K562 (cell line): ENCODE results near the gene RPL27. TPM values are rescaled to one million over a fixed set of nuclear protein-coding genes. Genes with fewer than 3 reads are reported as not detected.
A peak's percentile ranks its signal among the peaks of the same experiment; 100 is the strongest.

ENCODE experiments used
- CHD4 ChIP-seq: fragments of 200-600 bp; sonication (generic); IDR thresholded peaks from 3 replicates; pipeline ENCODE4 v1.6.1; 2012; ENCODE audit warnings: low read depth, mild to moderate bottlenecking, mixed read lengths, low read length, inconsistent platforms; ENCODE audit not compliant: insufficient read depth, insufficient replicate concordance, poor library complexity, severe bottlenecking
- EHMT2 ChIP-seq: fragments of 450-650 bp; IDR thresholded peaks from 2 replicates; pipeline ENCODE4 v1.6.1; 2018; ENCODE audit warnings: antibody characterized with exemption
- HDAC2 ChIP-seq: fragments of 450-650 bp; IDR thresholded peaks from 2 replicates; pipeline ENCODE4 v1.6.1; 2016; ENCODE audit warnings: mild to moderate bottlenecking
- HMBOX1 ChIP-seq: sonication (generic); IDR thresholded peaks from 2 replicates; pipeline ENCODE4 v1.6.1; 2016
- KLF13 ChIP-seq: fragments of 450-650 bp; IDR thresholded peaks from 2 replicates; pipeline ENCODE4 v1.6.1; 2016; ENCODE audit warnings: missing genetic modification characterization, low read depth, mild to moderate bottlenecking, missing compliant biosample characterization, moderate library complexity, borderline replicate concordance
- MIER1 ChIP-seq: fragments of 450-650 bp; IDR thresholded peaks from 2 replicates; pipeline ENCODE4 v1.6.1; 2016; ENCODE audit warnings: antibody characterized with exemption, mild to moderate bottlenecking, low read depth
- NEUROD1 ChIP-seq: fragments of 150-350 bp; IDR thresholded peaks from 2 replicates; pipeline ENCODE4 v1.6.1; 2014; ENCODE audit warnings: borderline replicate concordance, low read length, low read depth; ENCODE audit not compliant: partially characterized antibody
- NRF1 ChIP-seq, 2 experiments: fragments of 450-650 bp; IDR thresholded peaks in 1 of 2; conservative IDR thresholded peaks in 1 of 2; 2 replicates each; pipeline ENCODE4 v1.6.1; 2014; ENCODE audit warnings: mild to moderate bottlenecking in 2 of 2
- PHF8 ChIP-seq: fragments of 200-600 bp; sonication (generic); IDR thresholded peaks from 2 replicates; pipeline ENCODE4 v1.6.1; 2012; ENCODE audit warnings: mixed run types, mild to moderate bottlenecking, inconsistent platforms, low read length, moderate library complexity, borderline replicate concordance
- RBM25 ChIP-seq: fragments of 200-400 bp; formaldehyde crosslinking; IDR thresholded peaks from 2 replicates; pipeline ENCODE4 v1.6.1; 2018; ENCODE audit warnings: low read length, low read depth, moderate library complexity; ENCODE audit not compliant: severe bottlenecking
- SLC30A9 ChIP-seq: fragments of 250-450 bp; sonication (Bioruptor Pico); IDR thresholded peaks from 2 replicates; pipeline ENCODE4 v1.8.0; 2022; ENCODE audit warnings: mild to moderate bottlenecking, moderate library complexity
- TAF9B ChIP-seq: fragments of 450-650 bp; IDR thresholded peaks from 2 replicates; pipeline ENCODE4 v1.6.1; 2018; ENCODE audit warnings: mild to moderate bottlenecking; ENCODE audit not compliant: partially characterized antibody
- ZBTB49 ChIP-seq: sonication (generic); formaldehyde crosslinking; IDR thresholded peaks from 2 replicates; pipeline ENCODE4 v1.8.0; 2022; ENCODE audit warnings: missing genetic modification reagents, mild to moderate bottlenecking, borderline replicate concordance
- ZNF143 ChIP-seq: sonication (generic); formaldehyde crosslinking; IDR thresholded peaks from 2 replicates; pipeline ENCODE4 v1.9.0; 2022; ENCODE audit warnings: mild to moderate bottlenecking, missing genetic modification reagents
- ZNF184 ChIP-seq: sonication (generic); formaldehyde crosslinking; IDR thresholded peaks from 2 replicates; pipeline ENCODE4 v1.5.0; 2020; ENCODE audit warnings: missing genetic modification reagents
- ZNF584 ChIP-seq: fragments of 200-800 bp; sonication (Bioruptor generic); IDR thresholded peaks from 2 replicates; pipeline ENCODE4 v1.6.1; 2016; ENCODE audit warnings: low read depth, mild to moderate bottlenecking, missing genetic modification characterization, missing compliant biosample characterization
- polyA plus RNA-seq, 8 experiments: library from polyadenylated mRNA; depleted of rRNA in 4 of 8; stranded (reverse) in 5 of 8; unstranded in 3 of 8; fragments of >200 nt; fragmentation: Nextera tagmentation in 2 of 8; fragmentation: Illumina TruSeq in 1 of 8; extraction: Ambion mirVana in 2 of 8; extraction: Trizol in 1 of 8; gene quantifications; 2 replicates each; pipeline versions ENCODE4 v1.2.1 to v1.2.3, GENCODE V29; 2011 to 2014; ENCODE audit warnings: inconsistent platforms in 1 of 8, missing spikeins in 1 of 8
- total RNA-seq, 7 experiments: library from RNA; depleted of rRNA in 6 of 7; stranded (reverse); fragments of >200 nt in 6 of 7; fragmentation: Illumina TruSeq in 2 of 7; extraction: Trizol in 2 of 7; gene quantifications; 2 replicates each; pipeline versions ENCODE4 v1.2.1 to v1.2.3, GENCODE V29; 2011 to 2021; ENCODE audit warnings: low replicate concordance in 1 of 7
- TF ChIP-seq, protein P1 (sequence below): fragments of 450-650 bp; IDR thresholded peaks from 2 replicates; pipeline ENCODE4 v1.6.1; 2016; ENCODE audit warnings: missing biosample characterization, missing genetic modification characterization
- TF ChIP-seq, protein P2 (sequence below): fragments of 250-450 bp; sonication (Bioruptor Pico); IDR thresholded peaks from 2 replicates; pipeline ENCODE4 v1.5.0; 2022; ENCODE audit warnings: mild to moderate bottlenecking

The RPL27 gene
- total and polyA plus RNA-seq, 9 of the 15 experiments (the other 6 are each of a cell fraction or from before 2014, with no cell fraction given): 1,539 to 6,155 (median 3,710) TPM

GRCh38 chr17:43021741-43022512 is 23.7 kb downstream of the RPL27 start, which contains the start of gene VAT1 (continued):
- TF ChIP-seq NRF1 (conservative IDR thresholded peaks at IDR 0.05 in 1 of 2, IDR thresholded peaks at IDR 0.05 in 1 of 2): peak; percentile 88 to 89
- TF ChIP-seq TAF9B: peak; percentile 59
- TF ChIP-seq, protein P1, sequence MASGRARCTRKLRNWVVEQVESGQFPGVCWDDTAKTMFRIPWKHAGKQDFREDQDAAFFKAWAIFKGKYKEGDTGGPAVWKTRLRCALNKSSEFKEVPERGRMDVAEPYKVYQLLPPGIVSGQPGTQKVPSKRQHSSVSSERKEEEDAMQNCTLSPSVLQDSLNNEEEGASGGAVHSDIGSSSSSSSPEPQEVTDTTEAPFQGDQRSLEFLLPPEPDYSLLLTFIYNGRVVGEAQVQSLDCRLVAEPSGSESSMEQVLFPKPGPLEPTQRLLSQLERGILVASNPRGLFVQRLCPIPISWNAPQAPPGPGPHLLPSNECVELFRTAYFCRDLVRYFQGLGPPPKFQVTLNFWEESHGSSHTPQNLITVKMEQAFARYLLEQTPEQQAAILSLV (tag): no peak
- no peak for TF ChIP-seq CHD4
- TF ChIP-seq SLC30A9: no peak
- TF ChIP-seq, protein P2, sequence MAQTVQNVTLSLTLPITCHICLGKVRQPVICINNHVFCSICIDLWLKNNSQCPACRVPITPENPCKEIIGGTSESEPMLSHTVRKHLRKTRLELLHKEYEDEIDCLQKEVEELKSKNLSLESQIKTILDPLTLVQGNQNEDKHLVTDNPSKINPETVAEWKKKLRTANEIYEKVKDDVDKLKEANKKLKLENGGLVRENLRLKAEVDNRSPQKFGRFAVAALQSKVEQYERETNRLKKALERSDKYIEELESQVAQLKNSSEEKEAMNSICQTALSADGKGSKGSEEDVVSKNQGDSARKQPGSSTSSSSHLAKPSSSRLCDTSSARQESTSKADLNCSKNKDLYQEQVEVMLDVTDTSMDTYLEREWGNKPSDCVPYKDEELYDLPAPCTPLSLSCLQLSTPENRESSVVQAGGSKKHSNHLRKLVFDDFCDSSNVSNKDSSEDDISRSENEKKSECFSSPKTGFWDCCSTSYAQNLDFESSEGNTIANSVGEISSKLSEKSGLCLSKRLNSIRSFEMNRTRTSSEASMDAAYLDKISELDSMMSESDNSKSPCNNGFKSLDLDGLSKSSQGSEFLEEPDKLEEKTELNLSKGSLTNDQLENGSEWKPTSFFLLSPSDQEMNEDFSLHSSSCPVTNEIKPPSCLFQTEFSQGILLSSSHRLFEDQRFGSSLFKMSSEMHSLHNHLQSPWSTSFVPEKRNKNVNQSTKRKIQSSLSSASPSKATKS (CRISPR knock-in tag): no peak
- no peak for TF ChIP-seq ZNF584 (CRISPR knock-in tag)
- no peak; the same call in 1 of the 2 replicates for TF ChIP-seq ZNF184 (CRISPR knock-in tag)
- TF ChIP-seq ZNF143 (CRISPR knock-in tag): no peak
- TF ChIP-seq EHMT2: no peak
- TF ChIP-seq HDAC2: no peak
- peak; percentile 15; the same call in 1 of the 2 replicates for TF ChIP-seq PHF8
- peak; percentile 32 for TF ChIP-seq NEUROD1
- no peak for TF ChIP-seq ZBTB49
- TF ChIP-seq RBM25: no peak
- no peak for TF ChIP-seq HMBOX1
- TF ChIP-seq KLF13 (tag): peak; percentile 47; the same call in 1 of the 2 replicates
- TF ChIP-seq MIER1: no peak
